ENCODE data around the gene TLR8. TPM values are rescaled to one million over a fixed set of nuclear protein-coding genes. Genes with fewer than 3 reads are reported as not detected.

TLR8 gene
- total RNA-seq (ENCODE audit: low replicate concordance): not detected in 2 replicates

- H3K4me3 ChIP-seq (ENCODE audit: low read depth, low read length): no peak within 1 kb of the TSS
- DNase-seq (ENCODE audit: low read depth): no peak
- no peak for TF ChIP-seq CTCF (IDR thresholded peaks at IDR 0.05; ENCODE audit: insufficient read depth, low read length)
Measured at GRCh38 chrX:12906046-12906761, at the start of gene TLR8. TSS of gene TLR8 (plus strand) at chrX:12906620. CDS start at chrX:12906707, 87 bp downstream.

DNA sequence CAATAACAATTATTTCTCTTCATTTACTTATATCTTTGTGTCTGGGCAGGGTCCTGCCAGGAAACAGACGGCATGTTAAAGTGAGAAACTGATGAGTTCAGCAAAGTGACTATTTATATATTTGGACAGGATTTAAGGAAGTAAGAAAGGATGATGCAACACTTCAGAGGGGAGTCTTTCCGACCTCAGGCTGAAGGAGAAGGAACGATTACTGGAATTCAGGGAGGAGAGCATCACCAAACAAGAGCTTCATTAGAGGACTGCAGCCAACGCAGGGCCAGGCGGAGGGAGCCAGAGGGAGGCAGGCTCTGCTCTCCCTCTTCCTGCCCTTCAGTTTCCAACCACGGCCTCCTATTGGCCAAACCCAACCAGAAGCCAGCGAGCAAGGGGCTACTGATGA, 41.1 kb upstream of the TLR8 start:
- no peak for TF ChIP-seq CTCF (IDR thresholded peaks at IDR 0.05; ENCODE audit: insufficient read depth, low read length)
- DNase-seq (ENCODE audit: low read depth): peak; percentile 12
- H3K4me3 ChIP-seq (ENCODE audit: low read depth, low read length): no peak overlapping the region

DNA sequence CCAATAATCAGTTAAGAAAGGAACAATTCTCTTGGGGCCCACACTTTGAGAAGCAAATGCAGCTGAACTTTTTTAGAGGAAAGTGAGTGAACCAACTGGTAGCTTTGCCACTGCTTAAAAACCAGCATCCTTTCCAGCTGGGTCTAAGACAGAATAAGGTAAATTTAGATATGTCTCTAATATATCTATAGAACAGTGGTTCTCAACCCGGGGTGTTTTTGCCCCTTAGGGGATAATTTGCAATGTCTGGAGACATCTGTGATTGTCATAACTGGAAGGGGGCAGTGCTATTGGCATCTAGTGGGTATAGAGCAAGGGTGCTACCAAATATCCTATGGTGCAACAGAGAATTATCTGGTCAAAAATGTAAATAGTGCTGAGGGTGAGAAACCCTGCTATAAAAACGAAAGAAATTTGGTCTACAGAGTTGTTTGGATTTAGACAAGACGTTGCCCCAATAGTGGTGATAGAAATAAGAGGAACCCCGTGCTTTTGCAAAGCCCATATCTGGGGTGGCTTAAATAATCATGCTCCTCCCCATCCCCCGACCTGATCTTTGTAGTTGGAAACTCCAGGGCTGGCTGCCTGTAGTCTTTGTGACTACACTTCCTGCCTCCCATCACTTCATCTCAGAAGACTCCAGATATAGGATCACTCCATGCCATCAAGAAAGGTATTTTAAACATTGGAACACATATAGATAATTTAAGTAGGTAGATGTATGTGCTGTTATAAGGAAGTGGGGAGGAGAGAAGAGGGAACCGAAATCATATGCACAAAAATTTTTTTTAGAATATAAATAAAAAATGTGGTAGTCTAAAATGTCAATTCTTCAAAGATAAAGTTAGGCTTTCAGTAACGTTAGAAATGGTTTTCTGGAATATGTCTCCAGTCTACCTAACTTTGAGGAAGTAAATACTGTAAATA, 39.7 kb upstream of the TLR8 start, which contains the start of gene TLR7:
TSS of gene TLR7 (plus strand) at position 622 of the 927 bp plus-strand sequence. CDS start 507 bp downstream, outside the sequence.
- DNase-seq (ENCODE audit: low read depth): no peak
- no peak within 1 kb of the TSS for H3K4me3 ChIP-seq (ENCODE audit: low read depth, low read length)
- no peak for TF ChIP-seq CTCF (IDR thresholded peaks at IDR 0.05; ENCODE audit: insufficient read depth, low read length)

GRCh38 chrX:12867685-12868084, 38.7 kb upstream of the TLR8 start:
- DNase-seq (ENCODE audit: low read depth): no peak
- TF ChIP-seq CTCF (IDR thresholded peaks at IDR 0.05; ENCODE audit: insufficient read depth, low read length): no peak
- no peak overlapping the region for H3K4me3 ChIP-seq (ENCODE audit: low read depth, low read length)

- DNase-seq (ENCODE audit: low read depth): no peak
- TF ChIP-seq CTCF (IDR thresholded peaks at IDR 0.05; ENCODE audit: insufficient read depth, low read length): no peak
- H3K4me3 ChIP-seq (ENCODE audit: low read depth, low read length): no peak overlapping the region
Measured at GRCh38 chrX:12868747-12869146, 37.7 kb upstream of the TLR8 start.

- no peak for DNase-seq (ENCODE audit: low read depth)
- no peak for TF ChIP-seq CTCF (IDR thresholded peaks at IDR 0.05; ENCODE audit: insufficient read depth, low read length)
Measured at GRCh38 chrX:12871257-12871656, 35.2 kb upstream of the TLR8 start.

More at GRCh38 chrX:12871257-12871656, 35.2 kb upstream of the TLR8 start:
- H3K4me3 ChIP-seq (ENCODE audit: low read depth, low read length): no peak overlapping the region
